ENCODE measurements around the gene MPRIP.

The MPRIP gene

GRCh38 chr17:17164676-17165075 lies 122.4 kb downstream of the MPRIP start:
- peaks cover 94% of the 10 kb centered on the region for H3K36me3 ChIP-seq (ENCODE audit: control insufficient read depth, insufficient read depth, low read length)
- no peaks in the 10 kb centered on the region for H3K4me1 ChIP-seq (ENCODE audit: control insufficient read depth, insufficient read depth, low read length)
- no peaks in the 10 kb centered on the region for H3K27me3 ChIP-seq (ENCODE audit: control insufficient read depth, insufficient read depth, low read length)
- H3K9me3 ChIP-seq (ENCODE audit: control insufficient read depth, insufficient read depth, low read depth, low read length): no peaks in the 10 kb centered on the region
- H3K27ac ChIP-seq (ENCODE audit: low read depth, low read length): no peak overlapping the region
- no peak overlapping the region for H3K9ac ChIP-seq (ENCODE audit: low read length)
- H3K4me3 ChIP-seq (ENCODE audit: low read depth, low read length): no peak overlapping the region

GRCh38 chr17:17165666-17166308 lies 123.5 kb downstream of the MPRIP start:
- peaks cover 84% of the 10 kb centered on the region for H3K36me3 ChIP-seq (ENCODE audit: control insufficient read depth, insufficient read depth, low read length)

GRCh38 chr17:17166446-17166845 lies 124.2 kb downstream of the MPRIP start:
- Histone ChIP-seq H3K4me3 (ENCODE audit: low read depth, low read length) (no peak overlapping the region), H3K9ac (ENCODE audit: low read length) (no peak overlapping the region), H3K36me3 (ENCODE audit: control insufficient read depth, insufficient read depth, low read length) (peaks cover 78% of the 10 kb centered on the region), H3K9me3 (ENCODE audit: control insufficient read depth, insufficient read depth, low read depth, low read length) (no peaks in the 10 kb centered on the region), H3K4me1 (ENCODE audit: control insufficient read depth, insufficient read depth, low read length) (no peaks in the 10 kb centered on the region; the same call in 1 of the 2 replicates), H3K27ac (ENCODE audit: low read depth, low read length) (no peak overlapping the region; the same call in 1 of the 2 replicates), H3K27me3 (ENCODE audit: control insufficient read depth, insufficient read depth, low read length) (no peaks in the 10 kb centered on the region)

More at GRCh38 chr17:17165666-17166308, 123.5 kb downstream of the MPRIP start:
- H3K9ac ChIP-seq (ENCODE audit: low read length): no peak overlapping the region
- H3K4me3 ChIP-seq (ENCODE audit: low read depth, low read length): no peak overlapping the region
- no peaks in the 10 kb centered on the region for H3K27me3 ChIP-seq (ENCODE audit: control insufficient read depth, insufficient read depth, low read length)
- H3K4me1 ChIP-seq (ENCODE audit: control insufficient read depth, insufficient read depth, low read length): no peaks in the 10 kb centered on the region; the same call in 1 of the 2 replicates
- no peak overlapping the region; the same call in 1 of the 2 replicates for H3K27ac ChIP-seq (ENCODE audit: low read depth, low read length)
- H3K9me3 ChIP-seq (ENCODE audit: control insufficient read depth, insufficient read depth, low read depth, low read length): no peaks in the 10 kb centered on the region

GRCh38 chr17:17167356-17167755 lies 125.1 kb downstream of the MPRIP start:
- no peak overlapping the region for H3K4me3 ChIP-seq (ENCODE audit: low read depth, low read length)
- H3K4me1 ChIP-seq (ENCODE audit: control insufficient read depth, insufficient read depth, low read length): peaks cover 9% of the 10 kb centered on the region; the same call in 1 of the 2 replicates
- no peaks in the 10 kb centered on the region for H3K9me3 ChIP-seq (ENCODE audit: control insufficient read depth, insufficient read depth, low read depth, low read length)
- H3K9ac ChIP-seq (ENCODE audit: low read length): no peak overlapping the region
- no peak overlapping the region for H3K27ac ChIP-seq (ENCODE audit: low read depth, low read length)
- H3K27me3 ChIP-seq (ENCODE audit: control insufficient read depth, insufficient read depth, low read length): no peaks in the 10 kb centered on the region
- H3K36me3 ChIP-seq (ENCODE audit: control insufficient read depth, insufficient read depth, low read length): peaks cover 74% of the 10 kb centered on the region

- Histone ChIP-seq H3K27ac (ENCODE audit: low read depth, low read length) (0 out of 2 replicates have a peak overlapping the region, but pooled peaks have one; percentile 14), H3K27me3 (ENCODE audit: control insufficient read depth, insufficient read depth, low read length) (no peaks in the 10 kb centered on the region), H3K36me3 (ENCODE audit: control insufficient read depth, insufficient read depth, low read length) (peaks cover 75% of the 10 kb centered on the region), H3K9me3 (ENCODE audit: control insufficient read depth, insufficient read depth, low read depth, low read length) (no peaks in the 10 kb centered on the region), H3K4me3 (ENCODE audit: low read depth, low read length) (no peak overlapping the region), H3K9ac (ENCODE audit: low read length) (no peak overlapping the region), H3K4me1 (ENCODE audit: control insufficient read depth, insufficient read depth, low read length) (peaks cover 14% of the 10 kb centered on the region; the same call in 1 of the 2 replicates)
Observed at GRCh38 chr17:17167986-17168385, 125.7 kb downstream of the MPRIP start.

- no peak overlapping the region for H3K9ac ChIP-seq (ENCODE audit: low read length)
- peaks cover 74% of the 10 kb centered on the region for H3K36me3 ChIP-seq (ENCODE audit: control insufficient read depth, insufficient read depth, low read length)
- H3K4me1 ChIP-seq (ENCODE audit: control insufficient read depth, insufficient read depth, low read length): peaks cover 14% of the 10 kb centered on the region; the same call in 1 of the 2 replicates
- H3K9me3 ChIP-seq (ENCODE audit: control insufficient read depth, insufficient read depth, low read depth, low read length): no peaks in the 10 kb centered on the region
- no peak overlapping the region for H3K4me3 ChIP-seq (ENCODE audit: low read depth, low read length)
- no peaks in the 10 kb centered on the region for H3K27me3 ChIP-seq (ENCODE audit: control insufficient read depth, insufficient read depth, low read length)
- 0 out of 2 replicates have a peak overlapping the region, but pooled peaks have one; percentile 14 for H3K27ac ChIP-seq (ENCODE audit: low read depth, low read length)
Observed at GRCh38 chr17:17168401-17168800, 126.1 kb downstream of the MPRIP start.

GRCh38 chr17:17169396-17169795 lies 127.1 kb downstream of the MPRIP start:
- Histone ChIP-seq H3K27me3 (ENCODE audit: control insufficient read depth, insufficient read depth, low read length) (no peaks in the 10 kb centered on the region), H3K9ac (ENCODE audit: low read length) (no peak overlapping the region), H3K9me3 (ENCODE audit: control insufficient read depth, insufficient read depth, low read depth, low read length) (no peaks in the 10 kb centered on the region), H3K27ac (ENCODE audit: low read depth, low read length) (no peak overlapping the region), H3K4me1 (ENCODE audit: control insufficient read depth, insufficient read depth, low read length) (peaks cover 14% of the 10 kb centered on the region; the same call in 1 of the 2 replicates), H3K36me3 (ENCODE audit: control insufficient read depth, insufficient read depth, low read length) (peaks cover 73% of the 10 kb centered on the region), H3K4me3 (ENCODE audit: low read depth, low read length) (no peak overlapping the region)

- Histone ChIP-seq H3K27ac (ENCODE audit: low read depth, low read length) (no peak overlapping the region; the same call in 1 of the 2 replicates), H3K9ac (ENCODE audit: low read length) (no peak overlapping the region), H3K4me1 (ENCODE audit: control insufficient read depth, insufficient read depth, low read length) (peaks cover 14% of the 10 kb centered on the region; the same call in 1 of the 2 replicates), H3K36me3 (ENCODE audit: control insufficient read depth, insufficient read depth, low read length) (peaks cover 71% of the 10 kb centered on the region), H3K9me3 (ENCODE audit: control insufficient read depth, insufficient read depth, low read depth, low read length) (no peaks in the 10 kb centered on the region), H3K27me3 (ENCODE audit: control insufficient read depth, insufficient read depth, low read length) (no peaks in the 10 kb centered on the region), H3K4me3 (ENCODE audit: low read depth, low read length) (no peak overlapping the region)
Observed at GRCh38 chr17:17170346-17170985, 128.2 kb downstream of the MPRIP start.

- Histone ChIP-seq H3K4me3 (ENCODE audit: low read depth, low read length) (no peak overlapping the region), H3K27ac (ENCODE audit: low read depth, low read length) (no peak overlapping the region), H3K27me3 (ENCODE audit: control insufficient read depth, insufficient read depth, low read length) (no peaks in the 10 kb centered on the region), H3K36me3 (ENCODE audit: control insufficient read depth, insufficient read depth, low read length) (peaks cover 71% of the 10 kb centered on the region), H3K9me3 (ENCODE audit: control insufficient read depth, insufficient read depth, low read depth, low read length) (no peaks in the 10 kb centered on the region), H3K4me1 (ENCODE audit: control insufficient read depth, insufficient read depth, low read length) (peaks cover 14% of the 10 kb centered on the region; the same call in 1 of the 2 replicates), H3K9ac (ENCODE audit: low read length) (no peak overlapping the region)
Observed at GRCh38 chr17:17171186-17171585, 128.9 kb downstream of the MPRIP start.

GRCh38 chr17:17172001-17172939 lies 130.0 kb downstream of the MPRIP start:
- H3K27me3 ChIP-seq (ENCODE audit: control insufficient read depth, insufficient read depth, low read length): no peaks in the 10 kb centered on the region
- H3K4me3 ChIP-seq (ENCODE audit: low read depth, low read length): no peak overlapping the region
- no peak overlapping the region for H3K27ac ChIP-seq (ENCODE audit: low read depth, low read length)
- H3K9me3 ChIP-seq (ENCODE audit: control insufficient read depth, insufficient read depth, low read depth, low read length): no peaks in the 10 kb centered on the region
- H3K9ac ChIP-seq (ENCODE audit: low read length): peak overlapping the region; percentile 29
- H3K4me1 ChIP-seq (ENCODE audit: control insufficient read depth, insufficient read depth, low read length): peaks cover 14% of the 10 kb centered on the region; the same call in 1 of the 2 replicates
- peaks cover 71% of the 10 kb centered on the region for H3K36me3 ChIP-seq (ENCODE audit: control insufficient read depth, insufficient read depth, low read length)

All from HUES6 (cell line).